ENCODE data around the gene NSL1. TPM values are rescaled to one million over a fixed set of nuclear protein-coding genes. Genes with fewer than 3 reads are reported as not detected.

The NSL1 gene
- polyA plus RNA-seq, 1 experiment, result 16.4 TPM

GRCh38 chr1:212692774-212693644 is 98.6 kb downstream of the NSL1 start:
- H3K4me3 ChIP-seq (ENCODE audit: low read depth, low read length), result no peak overlapping the region
- CTCF ChIA-PET, result interaction anchor here (0.7 kb wide), 1 partner anchor 28 kb away, joined by 4 read pairs; no protein-coding TSS in a partner anchor
- no peak for DNase-seq (ENCODE audit: low read depth)
- H3K36me3 ChIP-seq (ENCODE audit: control insufficient read depth, insufficient read depth, low read length), result no peaks in the 10 kb centered on the region
- H3K27me3 ChIP-seq (ENCODE audit: control insufficient read depth, insufficient read depth, low read length), result no peaks in the 10 kb centered on the region; the same call in 1 of the 2 replicates
- no peak for TF ChIP-seq CTCF (IDR thresholded peaks at IDR 0.05; ENCODE audit: insufficient read depth, low read depth, low read length)
- POLR2A ChIA-PET, result no interaction called here

- H3K27me3 ChIP-seq (ENCODE audit: control insufficient read depth, insufficient read depth, low read length), result no peaks in the 10 kb centered on the region; the same call in 1 of the 2 replicates
- H3K4me3 ChIP-seq (ENCODE audit: low read depth, low read length), result no peak overlapping the region
- ChIA-PET CTCF (no interaction called here), POLR2A (no interaction called here)
- no peaks in the 10 kb centered on the region for H3K36me3 ChIP-seq (ENCODE audit: control insufficient read depth, insufficient read depth, low read length)
- no peak for DNase-seq (ENCODE audit: low read depth)
- no peak for TF ChIP-seq CTCF (IDR thresholded peaks at IDR 0.05; ENCODE audit: insufficient read depth, low read depth, low read length)
Measured at GRCh38 chr1:212691561-212692071, 100.0 kb downstream of the NSL1 start.

- ChIA-PET CTCF (interaction anchor here (0.6 kb wide), 1 partner anchor 61 kb away, joined by 5 read pairs; no protein-coding TSS in a partner anchor), POLR2A (no interaction called here)
- no peaks in the 10 kb centered on the region for H3K36me3 ChIP-seq (ENCODE audit: control insufficient read depth, insufficient read depth, low read length)
- TF ChIP-seq CTCF (IDR thresholded peaks at IDR 0.05; ENCODE audit: insufficient read depth, low read depth, low read length), result no peak
- no peak for DNase-seq (ENCODE audit: low read depth)
- no peaks in the 10 kb centered on the region; the same call in 1 of the 2 replicates for H3K27me3 ChIP-seq (ENCODE audit: control insufficient read depth, insufficient read depth, low read length)
- no peak overlapping the region for H3K4me3 ChIP-seq (ENCODE audit: low read depth, low read length)
Measured at GRCh38 chr1:212690816-212691403, 100.7 kb downstream of the NSL1 start.

- no peaks in the 10 kb centered on the region for H3K36me3 ChIP-seq (ENCODE audit: control insufficient read depth, insufficient read depth, low read length)
- no peak for DNase-seq (ENCODE audit: low read depth)
- POLR2A ChIA-PET, result no interaction called here
- no peaks in the 10 kb centered on the region; the same call in 1 of the 2 replicates for H3K27me3 ChIP-seq (ENCODE audit: control insufficient read depth, insufficient read depth, low read length)
- H3K4me3 ChIP-seq (ENCODE audit: low read depth, low read length), result no peak overlapping the region
- TF ChIP-seq CTCF (IDR thresholded peaks at IDR 0.05; ENCODE audit: insufficient read depth, low read depth, low read length), result no peak
- CTCF ChIA-PET, result interaction anchor here (0.6 kb wide), 1 partner anchor 62 kb away, joined by 5 read pairs; no protein-coding TSS in a partner anchor
Measured at GRCh38 chr1:212689758-212690529, 101.6 kb downstream of the NSL1 start.
